ENCODE data around the gene MTMR12. TPM values are rescaled to one million over a fixed set of nuclear protein-coding genes. Genes with fewer than 3 reads are reported as not detected.

MTMR12 gene
- total RNA-seq, 1 experiment from 2014 or later = 42.7 TPM

DNA sequence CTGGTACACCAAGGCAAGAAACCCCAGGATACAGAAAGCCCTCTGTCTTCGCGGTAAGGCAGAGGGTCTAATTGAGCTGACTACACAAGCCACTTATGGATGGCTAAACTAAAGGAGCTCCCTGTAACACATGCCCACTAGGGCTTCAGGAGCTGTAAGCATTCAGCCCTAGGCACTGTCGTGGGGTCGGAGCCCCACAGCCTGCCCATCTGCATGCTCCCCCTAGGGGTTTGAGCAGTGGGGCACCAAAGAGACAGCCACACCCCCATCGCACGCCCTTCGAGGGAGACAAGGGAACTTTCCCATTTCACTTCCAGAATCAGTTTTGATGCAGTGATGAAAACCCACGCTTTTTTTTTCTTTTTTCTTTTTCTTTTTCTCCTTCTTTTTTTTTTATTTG, 11.0 kb upstream of the MTMR12 start (continued):
- TF ChIP-seq, protein P1, sequence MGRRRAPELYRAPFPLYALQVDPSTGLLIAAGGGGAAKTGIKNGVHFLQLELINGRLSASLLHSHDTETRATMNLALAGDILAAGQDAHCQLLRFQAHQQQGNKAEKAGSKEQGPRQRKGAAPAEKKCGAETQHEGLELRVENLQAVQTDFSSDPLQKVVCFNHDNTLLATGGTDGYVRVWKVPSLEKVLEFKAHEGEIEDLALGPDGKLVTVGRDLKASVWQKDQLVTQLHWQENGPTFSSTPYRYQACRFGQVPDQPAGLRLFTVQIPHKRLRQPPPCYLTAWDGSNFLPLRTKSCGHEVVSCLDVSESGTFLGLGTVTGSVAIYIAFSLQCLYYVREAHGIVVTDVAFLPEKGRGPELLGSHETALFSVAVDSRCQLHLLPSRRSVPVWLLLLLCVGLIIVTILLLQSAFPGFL (CRISPR knock-in tag; IDR thresholded peaks at IDR 0.05; ENCODE audit: borderline replicate concordance) = no peak
- TF ChIP-seq CBFB (CRISPR knock-in tag; IDR thresholded peaks at IDR 0.05; ENCODE audit: low read depth) (no peak), IRF2 (CRISPR knock-in tag; IDR thresholded peaks at IDR 0.05; ENCODE audit: borderline replicate concordance, low read depth) (no peak), SP1 (CRISPR knock-in tag; conservative IDR thresholded peaks at IDR 0.05) (no peak), NR2C2 (CRISPR knock-in tag; IDR thresholded peaks at IDR 0.05) (no peak), ETV6 (CRISPR knock-in tag; IDR thresholded peaks at IDR 0.05) (no peak), GRHL2 (CRISPR knock-in tag; IDR thresholded peaks at IDR 0.05; ENCODE audit: insufficient replicate concordance, severe bottlenecking) (no peak), KAT7 (CRISPR knock-in tag; IDR thresholded peaks at IDR 0.05; ENCODE audit: borderline replicate concordance) (no peak)

DNA sequence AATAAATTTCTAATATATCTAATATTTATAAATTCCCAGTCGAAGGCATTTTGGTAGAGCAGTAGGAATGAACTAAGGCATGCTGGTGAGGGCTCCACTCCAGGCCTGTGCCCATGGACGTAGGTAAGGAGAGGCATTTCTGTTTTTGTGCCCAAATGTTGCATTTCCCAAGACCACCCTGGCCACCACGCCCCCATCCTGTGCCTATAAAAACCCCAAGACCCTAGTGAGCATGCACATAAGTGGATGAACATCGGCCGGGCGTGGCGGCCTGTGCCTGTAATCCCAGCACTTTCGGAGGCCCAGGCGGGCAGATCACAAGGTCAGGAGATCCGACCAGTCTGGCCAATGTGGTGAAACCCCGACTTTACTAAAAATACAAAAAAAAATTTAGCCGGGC, 10.1 kb upstream of the MTMR12 start:
- no peak overlapping the region for H3K27ac Mint-ChIP-seq
- H3K4me3 Mint-ChIP-seq = no peak overlapping the region
- ChIA-PET POLR2A (interaction anchor here (0.6 to 1.1 kb wide), 2 partner anchors 11 to 91 kb away, joined by 3 read pairs; no protein-coding TSS in a partner anchor), CTCF (interaction anchor here (0.7 to 3.3 kb wide), 3 partner anchors 44 to 96 kb away, joined by 3 to 16 read pairs (median 5); no protein-coding TSS in a partner anchor)
- H3K9me3 Mint-ChIP-seq = peaks cover 7% of the 10 kb centered on the region
- no peak for DNase-seq (ENCODE audit: low spot score)
- no peak for ATAC-seq
- H3K36me3 Mint-ChIP-seq = peaks cover 6% of the 10 kb centered on the region
- H3K27me3 Mint-ChIP-seq (ENCODE audit: low read depth) = no peaks in the 10 kb centered on the region
- peaks cover 6% of the 10 kb centered on the region; the same call in 1 of the 2 replicates for H3K4me1 Mint-ChIP-seq
- TF ChIP-seq ESRRA (CRISPR knock-in tag; IDR thresholded peaks at IDR 0.05; ENCODE audit: borderline replicate concordance) = no peak
- no peak for TF ChIP-seq OVOL2 (CRISPR knock-in tag; IDR thresholded peaks at IDR 0.05; ENCODE audit: borderline replicate concordance)
- TF ChIP-seq, protein P2, sequence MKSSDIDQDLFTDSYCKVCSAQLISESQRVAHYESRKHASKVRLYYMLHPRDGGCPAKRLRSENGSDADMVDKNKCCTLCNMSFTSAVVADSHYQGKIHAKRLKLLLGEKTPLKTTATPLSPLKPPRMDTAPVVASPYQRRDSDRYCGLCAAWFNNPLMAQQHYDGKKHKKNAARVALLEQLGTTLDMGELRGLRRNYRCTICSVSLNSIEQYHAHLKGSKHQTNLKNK (CRISPR knock-in tag; IDR thresholded peaks at IDR 0.05) = no peak
- TF ChIP-seq SMAD3 (CRISPR knock-in tag; IDR thresholded peaks at IDR 0.05; ENCODE audit: borderline replicate concordance) = no peak
- TF ChIP-seq ZNF263 (CRISPR knock-in tag; IDR thresholded peaks at IDR 0.05; ENCODE audit: low read depth) = no peak
- TF ChIP-seq, protein P3, sequence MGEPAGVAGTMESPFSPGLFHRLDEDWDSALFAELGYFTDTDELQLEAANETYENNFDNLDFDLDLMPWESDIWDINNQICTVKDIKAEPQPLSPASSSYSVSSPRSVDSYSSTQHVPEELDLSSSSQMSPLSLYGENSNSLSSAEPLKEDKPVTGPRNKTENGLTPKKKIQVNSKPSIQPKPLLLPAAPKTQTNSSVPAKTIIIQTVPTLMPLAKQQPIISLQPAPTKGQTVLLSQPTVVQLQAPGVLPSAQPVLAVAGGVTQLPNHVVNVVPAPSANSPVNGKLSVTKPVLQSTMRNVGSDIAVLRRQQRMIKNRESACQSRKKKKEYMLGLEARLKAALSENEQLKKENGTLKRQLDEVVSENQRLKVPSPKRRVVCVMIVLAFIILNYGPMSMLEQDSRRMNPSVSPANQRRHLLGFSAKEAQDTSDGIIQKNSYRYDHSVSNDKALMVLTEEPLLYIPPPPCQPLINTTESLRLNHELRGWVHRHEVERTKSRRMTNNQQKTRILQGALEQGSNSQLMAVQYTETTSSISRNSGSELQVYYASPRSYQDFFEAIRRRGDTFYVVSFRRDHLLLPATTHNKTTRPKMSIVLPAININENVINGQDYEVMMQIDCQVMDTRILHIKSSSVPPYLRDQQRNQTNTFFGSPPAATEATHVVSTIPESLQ (CRISPR knock-in tag; IDR thresholded peaks at IDR 0.05) = no peak
- TF ChIP-seq CREM (CRISPR knock-in tag; IDR thresholded peaks at IDR 0.05) = no peak
- TF ChIP-seq, protein P4, sequence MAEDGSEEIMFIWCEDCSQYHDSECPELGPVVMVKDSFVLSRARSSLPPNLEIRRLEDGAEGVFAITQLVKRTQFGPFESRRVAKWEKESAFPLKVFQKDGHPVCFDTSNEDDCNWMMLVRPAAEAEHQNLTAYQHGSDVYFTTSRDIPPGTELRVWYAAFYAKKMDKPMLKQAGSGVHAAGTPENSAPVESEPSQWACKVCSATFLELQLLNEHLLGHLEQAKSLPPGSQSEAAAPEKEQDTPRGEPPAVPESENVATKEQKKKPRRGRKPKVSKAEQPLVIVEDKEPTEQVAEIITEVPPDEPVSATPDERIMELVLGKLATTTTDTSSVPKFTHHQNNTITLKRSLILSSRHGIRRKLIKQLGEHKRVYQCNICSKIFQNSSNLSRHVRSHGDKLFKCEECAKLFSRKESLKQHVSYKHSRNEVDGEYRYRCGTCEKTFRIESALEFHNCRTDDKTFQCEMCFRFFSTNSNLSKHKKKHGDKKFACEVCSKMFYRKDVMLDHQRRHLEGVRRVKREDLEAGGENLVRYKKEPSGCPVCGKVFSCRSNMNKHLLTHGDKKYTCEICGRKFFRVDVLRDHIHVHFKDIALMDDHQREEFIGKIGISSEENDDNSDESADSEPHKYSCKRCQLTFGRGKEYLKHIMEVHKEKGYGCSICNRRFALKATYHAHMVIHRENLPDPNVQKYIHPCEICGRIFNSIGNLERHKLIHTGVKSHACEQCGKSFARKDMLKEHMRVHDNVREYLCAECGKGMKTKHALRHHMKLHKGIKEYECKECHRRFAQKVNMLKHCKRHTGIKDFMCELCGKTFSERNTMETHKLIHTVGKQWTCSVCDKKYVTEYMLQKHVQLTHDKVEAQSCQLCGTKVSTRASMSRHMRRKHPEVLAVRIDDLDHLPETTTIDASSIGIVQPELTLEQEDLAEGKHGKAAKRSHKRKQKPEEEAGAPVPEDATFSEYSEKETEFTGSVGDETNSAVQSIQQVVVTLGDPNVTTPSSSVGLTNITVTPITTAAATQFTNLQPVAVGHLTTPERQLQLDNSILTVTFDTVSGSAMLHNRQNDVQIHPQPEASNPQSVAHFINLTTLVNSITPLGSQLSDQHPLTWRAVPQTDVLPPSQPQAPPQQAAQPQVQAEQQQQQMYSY (CRISPR knock-in tag; IDR thresholded peaks at IDR 0.05) = no peak
- TF ChIP-seq FOXP1 (CRISPR knock-in tag; IDR thresholded peaks at IDR 0.05; ENCODE audit: borderline replicate concordance) = no peak
- no peak for TF ChIP-seq ZNF671 (CRISPR knock-in tag; IDR thresholded peaks at IDR 0.05)
- TF ChIP-seq, protein P5, sequence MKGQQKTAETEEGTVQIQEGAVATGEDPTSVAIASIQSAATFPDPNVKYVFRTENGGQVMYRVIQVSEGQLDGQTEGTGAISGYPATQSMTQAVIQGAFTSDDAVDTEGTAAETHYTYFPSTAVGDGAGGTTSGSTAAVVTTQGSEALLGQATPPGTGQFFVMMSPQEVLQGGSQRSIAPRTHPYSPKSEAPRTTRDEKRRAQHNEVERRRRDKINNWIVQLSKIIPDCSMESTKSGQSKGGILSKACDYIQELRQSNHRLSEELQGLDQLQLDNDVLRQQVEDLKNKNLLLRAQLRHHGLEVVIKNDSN (CRISPR knock-in tag; IDR thresholded peaks at IDR 0.05) = no peak
- no peak for TF ChIP-seq ZNF232 (CRISPR knock-in tag; IDR thresholded peaks at IDR 0.05)
- TF ChIP-seq, protein P6, sequence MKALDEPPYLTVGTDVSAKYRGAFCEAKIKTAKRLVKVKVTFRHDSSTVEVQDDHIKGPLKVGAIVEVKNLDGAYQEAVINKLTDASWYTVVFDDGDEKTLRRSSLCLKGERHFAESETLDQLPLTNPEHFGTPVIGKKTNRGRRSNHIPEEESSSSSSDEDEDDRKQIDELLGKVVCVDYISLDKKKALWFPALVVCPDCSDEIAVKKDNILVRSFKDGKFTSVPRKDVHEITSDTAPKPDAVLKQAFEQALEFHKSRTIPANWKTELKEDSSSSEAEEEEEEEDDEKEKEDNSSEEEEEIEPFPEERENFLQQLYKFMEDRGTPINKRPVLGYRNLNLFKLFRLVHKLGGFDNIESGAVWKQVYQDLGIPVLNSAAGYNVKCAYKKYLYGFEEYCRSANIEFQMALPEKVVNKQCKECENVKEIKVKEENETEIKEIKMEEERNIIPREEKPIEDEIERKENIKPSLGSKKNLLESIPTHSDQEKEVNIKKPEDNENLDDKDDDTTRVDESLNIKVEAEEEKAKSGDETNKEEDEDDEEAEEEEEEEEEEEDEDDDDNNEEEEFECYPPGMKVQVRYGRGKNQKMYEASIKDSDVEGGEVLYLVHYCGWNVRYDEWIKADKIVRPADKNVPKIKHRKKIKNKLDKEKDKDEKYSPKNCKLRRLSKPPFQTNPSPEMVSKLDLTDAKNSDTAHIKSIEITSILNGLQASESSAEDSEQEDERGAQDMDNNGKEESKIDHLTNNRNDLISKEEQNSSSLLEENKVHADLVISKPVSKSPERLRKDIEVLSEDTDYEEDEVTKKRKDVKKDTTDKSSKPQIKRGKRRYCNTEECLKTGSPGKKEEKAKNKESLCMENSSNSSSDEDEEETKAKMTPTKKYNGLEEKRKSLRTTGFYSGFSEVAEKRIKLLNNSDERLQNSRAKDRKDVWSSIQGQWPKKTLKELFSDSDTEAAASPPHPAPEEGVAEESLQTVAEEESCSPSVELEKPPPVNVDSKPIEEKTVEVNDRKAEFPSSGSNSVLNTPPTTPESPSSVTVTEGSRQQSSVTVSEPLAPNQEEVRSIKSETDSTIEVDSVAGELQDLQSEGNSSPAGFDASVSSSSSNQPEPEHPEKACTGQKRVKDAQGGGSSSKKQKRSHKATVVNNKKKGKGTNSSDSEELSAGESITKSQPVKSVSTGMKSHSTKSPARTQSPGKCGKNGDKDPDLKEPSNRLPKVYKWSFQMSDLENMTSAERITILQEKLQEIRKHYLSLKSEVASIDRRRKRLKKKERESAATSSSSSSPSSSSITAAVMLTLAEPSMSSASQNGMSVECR (CRISPR knock-in tag; IDR thresholded peaks at IDR 0.05; ENCODE audit: borderline replicate concordance) = no peak
- TF ChIP-seq MYBL2 (CRISPR knock-in tag; IDR thresholded peaks at IDR 0.05) = no peak
- no peak for TF ChIP-seq NR3C1 (CRISPR knock-in tag; conservative IDR thresholded peaks at IDR 0.05; ENCODE audit: low read depth)
- TF ChIP-seq, protein P7, sequence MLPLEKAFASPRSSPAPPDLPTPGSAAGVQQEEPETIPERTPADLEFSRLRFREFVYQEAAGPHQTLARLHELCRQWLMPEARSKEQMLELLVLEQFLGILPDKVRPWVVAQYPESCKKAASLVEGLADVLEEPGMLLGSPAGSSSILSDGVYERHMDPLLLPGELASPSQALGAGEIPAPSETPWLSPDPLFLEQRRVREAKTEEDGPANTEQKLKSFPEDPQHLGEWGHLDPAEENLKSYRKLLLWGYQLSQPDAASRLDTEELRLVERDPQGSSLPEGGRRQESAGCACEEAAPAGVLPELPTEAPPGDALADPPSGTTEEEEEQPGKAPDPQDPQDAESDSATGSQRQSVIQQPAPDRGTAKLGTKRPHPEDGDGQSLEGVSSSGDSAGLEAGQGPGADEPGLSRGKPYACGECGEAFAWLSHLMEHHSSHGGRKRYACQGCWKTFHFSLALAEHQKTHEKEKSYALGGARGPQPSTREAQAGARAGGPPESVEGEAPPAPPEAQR (CRISPR knock-in tag; IDR thresholded peaks at IDR 0.05) = no peak

Measured in WTC11 (cell line).